Transverse colon (tissue), 4 donors: ENCODE data around the gene NTMT1. TPM values are rescaled to one million over a fixed set of nuclear protein-coding genes. Genes with fewer than 3 reads are reported as not detected.
A peak's percentile ranks its signal among the peaks of the same experiment; 100 is the strongest.

Experiments used
- DNase-seq: peaks from one replicate; pipeline ENCODE4 v3.0.0-alpha.2; 2019
- H3K27ac ChIP-seq, 4 donors: fragments of 200-600 bp; sonication (generic); 2 replicates each; pipeline ENCODE4 v1.5.1; 2016 to 2018; ENCODE audit warnings: inconsistent platforms in 4 of 4
- H3K27me3 ChIP-seq: fragments of 200-600 bp; sonication (generic); 2 replicates; pipeline ENCODE4 v1.5.1; 2017; ENCODE audit warnings: inconsistent platforms
- H3K36me3 ChIP-seq, 4 donors: fragments of 200-600 bp; sonication (generic); 2 replicates each; pipeline ENCODE4 v1.5.1; 2017 to 2019; ENCODE audit warnings: inconsistent platforms in 4 of 4
- H3K4me1 ChIP-seq, 4 donors: fragments of 200-600 bp; sonication (generic); 2 replicates each; pipeline ENCODE4 v1.5.1; 2017 to 2020; ENCODE audit warnings: inconsistent platforms in 4 of 4
- H3K4me3 ChIP-seq, 4 donors: fragments of 200-600 bp; sonication (generic); 1 replicate in 1 of 4; 2 replicates in 3 of 4; pipeline versions ENCODE4 v1.5.1 to v1.6.1; 2017 to 2019; ENCODE audit warnings: inconsistent platforms in 4 of 4
- H3K9me3 ChIP-seq, 2 donors: fragments of 200-600 bp; sonication (generic); 2 replicates each; pipeline ENCODE4 v1.5.1; 2017 to 2019; ENCODE audit warnings: inconsistent platforms in 2 of 2
- CTCF ChIP-seq, 5 experiments: fragments of 200-600 bp in 3 of 5; fragments of 450-650 bp in 2 of 5; sonication (generic) in 3 of 5; IDR thresholded peaks; 1 replicate in 2 of 5; 2 replicates in 3 of 5; pipeline ENCODE4 v1.5.1; 2016 to 2017; ENCODE audit warnings: antibody characterized with exemption in 5 of 5, inconsistent platforms in 3 of 5, mild to moderate bottlenecking in 2 of 5, moderate library complexity in 1 of 5
- EP300 ChIP-seq: sonication (generic); formaldehyde crosslinking; IDR thresholded peaks from one replicate; pipeline ENCODE4 v1.6.1; 2017; ENCODE audit warnings: antibody characterized with exemption, low read depth
- POLR2A ChIP-seq: fragments of 450-650 bp; IDR thresholded peaks from one replicate; pipeline ENCODE4 v1.6.1; 2016; ENCODE audit warnings: antibody characterized with exemption, mild to moderate bottlenecking, moderate library complexity
- POLR2AphosphoS5 ChIP-seq, 3 donors: sonication (generic); formaldehyde crosslinking; IDR thresholded peaks; one replicate each; pipeline ENCODE4 v1.6.1; 2016; ENCODE audit warnings: antibody characterized with exemption in 3 of 3
- WGBS, 2 donors: methylation state at CpG; one replicate each; pipeline ENCODE4 v1.1.5; 2018; ENCODE audit warnings: low coverage in 1 of 2; 5-methylcytosine and 5-hydroxymethylcytosine counted together
- in situ Hi-C, 4 donors: fragments of 200-750 bp; cut with MboI; loops; one replicate each; pipeline versions ENCODE4 v1.15.0 to v1.15.1; 2017; ENCODE audit warnings: low sequenced_read_pairs in 3 of 4, low pct_ligation_motif_present in 1 of 4, low pct_unique_long_range_greater_than_20kb in 1 of 4
- intact Hi-C: fragments of 100-400 bp; cut with DNase I; formaldehyde crosslinking; loops from one replicate; pipeline ENCODE4 v1.15.1; 2023; ENCODE audit warnings: low total_unique reads
- total RNA-seq, 4 donors: library from RNA; depleted of rRNA; stranded (reverse); fragments of >200 nt; gene quantifications; one replicate each; pipeline ENCODE4 v1.1.0, GENCODE V29; 2016

Gene NTMT1
- total RNA-seq, 4 donors from 2014 or later = 11.3 to 19.1 (median 14.3) TPM

GRCh38 chr9:129595903-129596540 is 29.9 kb upstream of the NTMT1 start:
- H3K9me3 ChIP-seq = no peaks in the 10 kb centered on the region
- no peaks in the 10 kb centered on the region for H3K36me3 ChIP-seq
- in situ Hi-C loops = no loop called here
- WGBS, 2 donors = 67% methylated on average over 6 of the region's 6 CpGs; no CpG with 5 or more reads in 1 of the 2 donors
- TF ChIP-seq POLR2AphosphoS5 (IDR thresholded peaks at IDR 0.05) (no peak), POLR2A (no peak), EP300 (no peak), CTCF (IDR thresholded peaks at IDR 0.05) (no peak)
- no peak overlapping the region for H3K4me3 ChIP-seq
- peaks cover 11 to 31% (median 21%) of the 10 kb centered on the region in 4 donors for H3K4me1 ChIP-seq
- H3K27me3 ChIP-seq = no peaks in the 10 kb centered on the region
- intact Hi-C loops = no loop called here
- DNase-seq = no peak
- H3K27ac ChIP-seq = peak overlapping the region; percentile 81 to 90 (median 85)

GRCh38 chr9:129596541-129597331 is 29.2 kb upstream of the NTMT1 start:
- H3K27me3 ChIP-seq = no peaks in the 10 kb centered on the region
- in situ Hi-C loops (no loop called here), intact Hi-C loops (no loop called here)
- no peaks in the 10 kb centered on the region for H3K9me3 ChIP-seq
- no peaks in the 10 kb centered on the region for H3K36me3 ChIP-seq
- WGBS, 2 donors = 38% methylated on average over 32 of the region's 33 CpGs; no CpG with 5 or more reads in 1 of the 2 donors
- H3K4me3 ChIP-seq = peak overlapping the region; percentile 25 to 52 (median 40)
- no peak for TF ChIP-seq EP300
- TF ChIP-seq POLR2A = peak; percentile 56
- TF ChIP-seq POLR2AphosphoS5 (IDR thresholded peaks at IDR 0.05) = peak; percentile 32 to 53 (median 39)
- DNase-seq = peak; percentile 53
- peak overlapping the region; percentile 81 to 90 (median 85) for H3K27ac ChIP-seq
- peaks cover 11 to 31% (median 21%) of the 10 kb centered on the region in 4 donors for H3K4me1 ChIP-seq

GRCh38 chr9:129597355-129598088 is 28.4 kb upstream of the NTMT1 start:
- DNase-seq = peak; percentile 62
- WGBS, 2 donors = 5% methylated on average over 34 of the region's 57 CpGs; no CpG with 5 or more reads in 1 of the 2 donors
- H3K27ac ChIP-seq = peak overlapping the region; percentile 81 to 90 (median 85)
- H3K36me3 ChIP-seq = no peaks in the 10 kb centered on the region
- H3K4me3 ChIP-seq = peak overlapping the region; percentile 25 to 52 (median 40)
- no peaks in the 10 kb centered on the region for H3K9me3 ChIP-seq
- in situ Hi-C loops (no loop called here), intact Hi-C loops (no loop called here)
- H3K4me1 ChIP-seq = peaks cover 11 to 31% (median 21%) of the 10 kb centered on the region in 4 donors
- TF ChIP-seq CTCF (IDR thresholded peaks at IDR 0.05) (no peak), POLR2AphosphoS5 (IDR thresholded peaks at IDR 0.05) (no peak), POLR2A (no peak), EP300 (no peak)
- H3K27me3 ChIP-seq = no peaks in the 10 kb centered on the region

GRCh38 chr9:129598089-129598596 is 27.8 kb upstream of the NTMT1 start:
- 51 to 59% methylated on average over 3 to 14 of the region's 14 CpGs for WGBS, 2 donors
- intact Hi-C loops (no loop called here), in situ Hi-C loops (no loop called here)
- Histone ChIP-seq H3K9me3 (no peaks in the 10 kb centered on the region), H3K4me3 (peak overlapping the region in 2 of 4 donors; percentile 49 to 52), H3K27ac (peak overlapping the region; percentile 81 to 90 (median 85)), H3K27me3 (no peaks in the 10 kb centered on the region), H3K36me3 (no peaks in the 10 kb centered on the region), H3K4me1 (peaks cover 11 to 31% (median 21%) of the 10 kb centered on the region in 4 donors)
- no peak for DNase-seq
- TF ChIP-seq POLR2AphosphoS5 (IDR thresholded peaks at IDR 0.05) (no peak), POLR2A (no peak), EP300 (no peak), CTCF (IDR thresholded peaks at IDR 0.05) (no peak)
